Mesenchymal stem cell (in vitro differentiated cells and primary cell): Measurements from ENCODE around the gene CBX2. TPM values are rescaled to one million over a fixed set of nuclear protein-coding genes. Genes with fewer than 3 reads are reported as not detected.

Experiments
- DNase-seq: peaks from one replicate; pipeline ENCODE4 v3.0.0-alpha.2; 2013
- H2AFZ ChIP-seq: one replicate; pipeline ENCODE4 v1.6.1; 2013; ENCODE audit warnings: low read depth, mild to moderate bottlenecking, control low read depth, inconsistent platforms, low read length, moderate library complexity
- H2AK5ac ChIP-seq: 2 replicates; pipeline ENCODE4 v1.6.1; 2013; ENCODE audit warnings: low read length, moderate library complexity, mild to moderate bottlenecking, inconsistent platforms; ENCODE audit not compliant: severe bottlenecking
- H2BK120ac ChIP-seq: one replicate; pipeline ENCODE4 v1.6.1; 2013; ENCODE audit warnings: low read depth, mild to moderate bottlenecking, inconsistent platforms, low read length, moderate library complexity
- H2BK12ac ChIP-seq, 2 experiments: one replicate each; pipeline ENCODE4 v1.6.1; 2013; ENCODE audit warnings: inconsistent platforms in 2 of 2, low read length in 2 of 2, mild to moderate bottlenecking in 2 of 2, moderate library complexity in 2 of 2, control low read depth in 1 of 2
- H2BK15ac ChIP-seq: one replicate; pipeline ENCODE4 v1.6.1; 2013; ENCODE audit warnings: mild to moderate bottlenecking, low read depth, inconsistent platforms; ENCODE audit not compliant: poor library complexity, severe bottlenecking
- H2BK5ac ChIP-seq: 2 replicates; pipeline ENCODE4 v1.6.1; 2013; ENCODE audit warnings: low read depth, mild to moderate bottlenecking, low read length, control low read depth, inconsistent platforms; ENCODE audit not compliant: poor library complexity, severe bottlenecking
- H3K14ac ChIP-seq, 2 experiments: one replicate each; pipeline ENCODE4 v1.6.1; 2013; ENCODE audit warnings: inconsistent platforms in 2 of 2, low read length in 2 of 2, control low read depth in 1 of 2, mild to moderate bottlenecking in 1 of 2, moderate library complexity in 1 of 2
- H3K18ac ChIP-seq, 2 experiments: one replicate each; pipeline ENCODE4 v1.6.1; 2013; ENCODE audit warnings: inconsistent platforms in 2 of 2, low read length in 2 of 2, control low read depth in 1 of 2, low read depth in 1 of 2, mild to moderate bottlenecking in 1 of 2
- H3K23ac ChIP-seq, 2 experiments: one replicate each; pipeline ENCODE4 v1.6.1; 2013; ENCODE audit warnings: inconsistent platforms in 2 of 2, low read length in 2 of 2, mild to moderate bottlenecking in 2 of 2, moderate library complexity in 2 of 2, control low read depth in 1 of 2
- H3K27ac ChIP-seq: 2 replicates; pipeline ENCODE4 v1.5.1; 2013; ENCODE audit warnings: mild to moderate bottlenecking, moderate library complexity, low read length, control low read depth, inconsistent platforms; ENCODE audit not compliant: poor library complexity, severe bottlenecking
- H3K27me3 ChIP-seq, 2 experiments: 2 replicates each; pipeline versions ENCODE4 v1.6.1 to v1.7.0; 2013; ENCODE audit warnings: low read length in 2 of 2, mild to moderate bottlenecking in 2 of 2, moderate library complexity in 2 of 2, control low read depth in 1 of 2, inconsistent platforms in 1 of 2; ENCODE audit not compliant: control insufficient read depth in 1 of 2, insufficient read depth in 1 of 2
- H3K36me3 ChIP-seq, 2 experiments: 2 replicates each; pipeline versions ENCODE4 v1.6.1 to v1.7.0; 2013; ENCODE audit warnings: low read length in 2 of 2, control low read depth in 1 of 2, inconsistent platforms in 1 of 2, low read depth in 1 of 2, mild to moderate bottlenecking in 1 of 2; ENCODE audit not compliant: insufficient read depth in 2 of 2, control insufficient read depth in 1 of 2
- H3K4ac ChIP-seq, 2 experiments: one replicate each; pipeline ENCODE4 v1.6.1; 2013; ENCODE audit warnings: inconsistent platforms in 2 of 2, low read length in 2 of 2, mild to moderate bottlenecking in 2 of 2, moderate library complexity in 2 of 2, control low read depth in 1 of 2, low read depth in 1 of 2
- H3K4me1 ChIP-seq: 2 replicates; pipeline ENCODE4 v1.6.1; 2013; ENCODE audit warnings: low read depth, low read length, control low read depth; ENCODE audit not compliant: control insufficient read depth, insufficient read depth
- H3K4me2 ChIP-seq: 2 replicates; pipeline ENCODE4 v1.6.1; 2013; ENCODE audit warnings: low read length, mild to moderate bottlenecking, inconsistent platforms; ENCODE audit not compliant: poor library complexity, severe bottlenecking
- H3K4me3 ChIP-seq, 2 experiments: 2 replicates each; pipeline versions ENCODE4 v1.5.1 to v1.7.0; 2013; ENCODE audit warnings: low read length in 2 of 2, mild to moderate bottlenecking in 2 of 2, control low read depth in 1 of 2, low read depth in 1 of 2; ENCODE audit not compliant: insufficient read depth in 1 of 2
- H3K79me1 ChIP-seq: replicated peaks from 2 replicates; pipeline ENCODE4 v1.6.1; 2013; ENCODE audit warnings: mild to moderate bottlenecking, control low read depth, low read length, inconsistent platforms; ENCODE audit not compliant: poor library complexity, severe bottlenecking
- H3K9ac ChIP-seq: 2 replicates; pipeline ENCODE4 v1.7.0; 2013; ENCODE audit warnings: mild to moderate bottlenecking, low read length, moderate library complexity
- H3K9me3 ChIP-seq: 2 replicates; pipeline ENCODE4 v1.7.0; 2013; ENCODE audit warnings: mild to moderate bottlenecking, low read length; ENCODE audit not compliant: control insufficient read depth
- H4K8ac ChIP-seq: one replicate; pipeline ENCODE4 v1.6.1; 2013; ENCODE audit warnings: inconsistent platforms, mild to moderate bottlenecking, low read length, moderate library complexity
- H4K91ac ChIP-seq: one replicate; pipeline ENCODE4 v1.6.1; 2013; ENCODE audit warnings: mild to moderate bottlenecking, low read length, inconsistent platforms
- WGBS: methylation state at CpG from one replicate; pipeline ENCODE4 v1.1.7; 2013; ENCODE audit warnings: mixed read lengths; 5-methylcytosine and 5-hydroxymethylcytosine counted together
- polyA plus RNA-seq, 2 experiments: library from polyadenylated mRNA; stranded (reverse); fragments of 200-250 nt; gene quantifications; one replicate each; pipeline ENCODE4 v1.2.3, GENCODE V29; 2013

Gene CBX2
- 2.2 TPM for polyA plus RNA-seq (2013, experiment 1 of 2)
- 1.9 TPM for polyA plus RNA-seq (2013, experiment 2 of 2)

DNA sequence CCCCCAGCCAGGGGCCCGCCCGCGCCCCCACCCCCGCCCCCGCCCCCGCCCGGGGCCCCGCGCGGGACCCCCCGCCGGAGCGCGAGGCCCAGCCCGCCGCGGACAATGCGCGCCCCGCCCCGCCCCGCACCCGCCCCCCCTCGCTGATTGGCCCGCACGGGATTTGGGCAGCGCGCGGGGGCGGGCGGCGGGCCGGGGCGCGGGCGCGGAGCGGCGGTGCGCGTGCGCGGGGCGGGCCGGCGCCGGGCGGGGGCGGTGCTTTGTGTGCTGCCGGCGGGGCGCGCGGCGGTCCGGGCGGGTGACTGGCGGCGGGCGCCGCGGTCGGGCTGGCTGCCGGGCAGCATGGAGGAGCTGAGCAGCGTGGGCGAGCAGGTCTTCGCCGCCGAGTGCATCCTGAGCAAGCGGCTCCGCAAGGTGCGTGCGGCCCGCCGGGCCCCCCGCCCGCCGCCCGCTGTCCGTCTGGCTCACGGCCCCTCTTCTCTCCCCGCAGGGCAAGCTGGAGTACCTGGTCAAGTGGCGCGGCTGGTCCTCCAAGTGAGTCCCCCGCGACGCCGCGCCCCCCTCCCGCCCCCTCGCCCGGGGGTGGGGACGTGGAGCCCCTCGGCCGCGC, at the start of gene CBX2:
Gene CBX2, plus strand, starts transcription at position 255 of the 610 bp plus-strand sequence. Its CDS starts 88 bp downstream, at position 343.
- Histone ChIP-seq H4K8ac (peak within 1 kb of the TSS; percentile 45), H3K27ac (no peak within 1 kb of the TSS), H3K14ac (peak within 1 kb of the TSS in 1 of 2 experiments; percentile 90), H3K23ac (peak within 1 kb of the TSS in 1 of 2 experiments; percentile 67), H3K4me3 (peak within 1 kb of the TSS; percentile 63 to 78), H3K27me3 (peaks cover 37 to 89% of the 10 kb centered on the region in 2 experiments), H2AFZ (peak within 1 kb of the TSS; percentile 92), H2BK5ac (no peak within 1 kb of the TSS), H2BK120ac (peak within 1 kb of the TSS; percentile 85), H2BK15ac (no peak within 1 kb of the TSS), H3K9ac (no peak within 1 kb of the TSS), H2BK12ac (peak within 1 kb of the TSS in 1 of 2 experiments; percentile 48), H3K36me3 (peaks cover 0 to 12% of the 10 kb centered on the region in 2 experiments), H3K9me3 (no peaks in the 10 kb centered on the region), H3K4me2 (peak within 1 kb of the TSS; percentile 81), H2AK5ac (no peak within 1 kb of the TSS), H3K4me1 (peaks cover 13% of the 10 kb centered on the region), H3K18ac (peak within 1 kb of the TSS; percentile 52 to 90), H3K4ac (no peak within 1 kb of the TSS), H3K79me1 (no peaks in the 10 kb centered on the region), H4K91ac (no peak within 1 kb of the TSS)
- WGBS = 2% methylated on average over 35 of the region's 96 CpGs
- peak; percentile 55 for DNase-seq

DNA sequence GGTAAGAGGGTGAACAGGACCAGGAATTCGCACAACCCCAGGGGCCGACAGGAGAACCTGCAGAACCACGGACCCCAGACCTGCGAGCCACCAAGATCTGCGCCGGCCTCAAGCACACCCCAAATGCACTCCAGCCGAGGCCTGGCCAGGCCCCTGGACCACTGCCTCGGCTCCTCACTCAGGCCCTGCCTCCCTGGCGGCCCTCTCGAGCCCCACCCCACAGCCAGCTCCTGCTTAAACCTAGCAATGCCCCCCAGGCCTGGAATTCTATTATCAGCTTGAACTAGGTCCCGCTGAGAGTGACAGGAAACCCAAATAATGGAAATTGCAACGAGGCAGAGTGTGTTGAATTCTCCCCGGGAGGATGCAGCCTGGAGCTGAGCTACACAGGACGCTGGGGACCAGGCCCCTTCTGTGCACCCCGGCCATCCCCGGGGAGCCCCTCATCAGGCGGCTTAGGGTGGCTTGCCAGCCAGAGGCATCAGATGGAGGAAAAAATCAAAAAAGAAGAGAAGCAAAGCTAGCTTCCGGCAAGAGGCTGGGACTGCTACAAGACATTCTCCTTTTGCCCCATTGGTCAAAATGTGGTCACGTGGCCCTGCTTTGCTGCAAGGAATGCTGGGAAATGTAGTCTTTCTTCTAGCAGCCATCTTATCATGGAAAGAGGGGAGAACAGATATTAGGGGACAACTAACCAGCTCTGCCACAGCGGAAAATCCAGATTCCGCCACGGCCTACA, 49.6 kb upstream of the CBX2 start:
- Histone ChIP-seq H3K9ac (peak overlapping the region; percentile 61), H3K4ac (peak overlapping the region; percentile 54 to 61), H3K9me3 (no peaks in the 10 kb centered on the region), H3K14ac (no peak overlapping the region), H2BK12ac (no peak overlapping the region), H4K91ac (peak overlapping the region; percentile 73), H3K18ac (no peak overlapping the region), H2BK5ac (no peak overlapping the region), H3K79me1 (no peaks in the 10 kb centered on the region), H3K36me3 (no peaks in the 10 kb centered on the region), H3K4me3 (peak overlapping the region in 1 of 2 experiments; percentile 66), H2AK5ac (no peak overlapping the region), H3K27ac (no peak overlapping the region), H3K23ac (no peak overlapping the region), H2AFZ (peak overlapping the region; percentile 98), H2BK15ac (no peak overlapping the region), H3K4me1 (peaks cover 10% of the 10 kb centered on the region), H2BK120ac (no peak overlapping the region), H3K27me3 (no peaks in the 10 kb centered on the region), H3K4me2 (peak overlapping the region; percentile 35), H4K8ac (peak overlapping the region; percentile 100)
- 67% methylated on average over 22 of the region's 22 CpGs for WGBS
- peak; percentile 89 for DNase-seq

DNA sequence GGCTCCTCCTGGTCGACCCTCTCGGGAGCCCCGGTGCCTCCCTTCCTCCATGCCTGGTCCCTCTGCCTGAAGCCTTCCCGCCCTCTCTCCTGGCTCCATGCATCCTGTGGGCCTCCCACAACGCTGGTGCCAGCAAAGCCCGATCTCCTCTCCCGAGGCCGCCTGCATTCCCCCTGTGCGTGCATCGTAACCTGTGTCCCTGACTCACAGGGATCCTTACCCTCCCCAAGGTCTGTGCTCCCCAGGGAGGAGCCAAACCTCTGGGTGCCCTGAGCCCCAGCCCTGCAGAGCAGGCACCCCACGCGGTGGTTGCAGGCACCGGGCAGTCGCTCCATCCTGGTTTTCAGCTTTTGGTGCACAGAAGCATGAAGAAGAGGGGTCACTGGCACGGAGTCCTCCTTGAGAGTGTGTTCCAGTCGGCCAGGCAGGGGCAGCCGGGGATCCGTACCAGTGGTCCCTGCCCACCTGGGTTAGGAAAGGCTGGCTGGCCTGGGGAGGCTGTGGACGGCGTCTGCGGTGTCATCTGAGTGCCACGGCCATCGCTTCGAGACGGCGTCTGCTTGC, 49.0 kb upstream of the CBX2 start:
- H4K8ac ChIP-seq = peak overlapping the region; percentile 100
- H2BK5ac ChIP-seq = no peak overlapping the region
- peak overlapping the region; percentile 73 for H4K91ac ChIP-seq
- H2BK12ac ChIP-seq = no peak overlapping the region
- no peak overlapping the region for H3K27ac ChIP-seq
- no peak overlapping the region for H3K23ac ChIP-seq
- H3K36me3 ChIP-seq = no peaks in the 10 kb centered on the region
- H3K4ac ChIP-seq = peak overlapping the region in 1 of 2 experiments; percentile 46
- peak overlapping the region in 1 of 2 experiments; percentile 66 for H3K4me3 ChIP-seq
- no peak overlapping the region for H2BK120ac ChIP-seq
- no peak overlapping the region for H3K4me2 ChIP-seq
- H2AFZ ChIP-seq = peak overlapping the region; percentile 98
- no peaks in the 10 kb centered on the region for H3K9me3 ChIP-seq
- no peak overlapping the region for H2AK5ac ChIP-seq
- peaks cover 14% of the 10 kb centered on the region for H3K4me1 ChIP-seq
- no peak overlapping the region for H3K9ac ChIP-seq
- DNase-seq = no peak
- H2BK15ac ChIP-seq = no peak overlapping the region
- H3K14ac ChIP-seq = no peak overlapping the region
- WGBS = 85% methylated on average over 26 of the region's 26 CpGs
- no peaks in the 10 kb centered on the region for H3K27me3 ChIP-seq
- peak overlapping the region in 1 of 2 experiments; percentile 14 for H3K18ac ChIP-seq
- no peaks in the 10 kb centered on the region for H3K79me1 ChIP-seq

DNA sequence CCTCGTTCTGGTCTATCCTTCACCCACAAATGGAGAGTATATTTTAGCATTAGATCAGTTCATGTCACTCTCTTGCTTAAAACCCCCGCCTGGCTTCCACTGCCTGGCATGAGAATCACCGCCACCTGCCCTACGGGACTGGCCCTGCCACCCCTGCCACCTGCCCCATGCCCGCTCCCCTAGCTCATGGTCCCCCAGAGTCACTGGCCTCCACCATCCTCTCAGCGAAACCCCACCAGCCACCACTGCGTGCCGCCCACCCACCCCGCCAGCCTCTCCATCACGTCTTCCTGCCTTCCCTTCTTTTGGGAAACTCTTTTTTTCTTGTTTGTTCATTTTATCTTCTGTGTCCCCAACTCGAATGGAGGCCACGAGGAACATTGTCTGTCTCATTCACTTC, 48.2 kb upstream of the CBX2 start:
- H3K9me3 ChIP-seq = no peaks in the 10 kb centered on the region
- 90% methylated on average over 12 of the region's 12 CpGs for WGBS
- H2BK5ac ChIP-seq = no peak overlapping the region
- H2BK15ac ChIP-seq = no peak overlapping the region
- H2BK12ac ChIP-seq = no peak overlapping the region
- no peak overlapping the region for H3K23ac ChIP-seq
- no peak overlapping the region for H3K4me3 ChIP-seq
- H3K18ac ChIP-seq = no peak overlapping the region
- no peak for DNase-seq
- H2BK120ac ChIP-seq = no peak overlapping the region
- no peak overlapping the region for H2AFZ ChIP-seq
- H3K4ac ChIP-seq = no peak overlapping the region
- H3K9ac ChIP-seq = no peak overlapping the region
- no peak overlapping the region for H4K8ac ChIP-seq
- H3K4me1 ChIP-seq = peaks cover 14% of the 10 kb centered on the region
- no peaks in the 10 kb centered on the region for H3K36me3 ChIP-seq
- no peak overlapping the region for H4K91ac ChIP-seq
- no peak overlapping the region for H3K14ac ChIP-seq
- no peak overlapping the region for H3K4me2 ChIP-seq
- H3K27me3 ChIP-seq = no peaks in the 10 kb centered on the region
- H3K27ac ChIP-seq = no peak overlapping the region
- no peaks in the 10 kb centered on the region for H3K79me1 ChIP-seq
- no peak overlapping the region for H2AK5ac ChIP-seq
